HG03060 (cell line): ENCODE data around the gene FADD.
"Not testable (repeated sequence)": the region's sequence is repeated elsewhere in the genome, so short reads cannot be mapped to it uniquely, and the experiment has no call there.

Experiments used
- ATAC-seq: cut with Tn5 transposase; IDR thresholded peaks from one replicate; pipeline ENCODE4 v1.9.1; 2021; ENCODE audit warnings: low read depth, moderate number of reproducible peaks; ENCODE audit not compliant: unreplicated experiment

The FADD gene

GRCh38 chr11:70203751-70204465 is 812 bp downstream of the FADD start:
- no peak for ATAC-seq

DNA sequence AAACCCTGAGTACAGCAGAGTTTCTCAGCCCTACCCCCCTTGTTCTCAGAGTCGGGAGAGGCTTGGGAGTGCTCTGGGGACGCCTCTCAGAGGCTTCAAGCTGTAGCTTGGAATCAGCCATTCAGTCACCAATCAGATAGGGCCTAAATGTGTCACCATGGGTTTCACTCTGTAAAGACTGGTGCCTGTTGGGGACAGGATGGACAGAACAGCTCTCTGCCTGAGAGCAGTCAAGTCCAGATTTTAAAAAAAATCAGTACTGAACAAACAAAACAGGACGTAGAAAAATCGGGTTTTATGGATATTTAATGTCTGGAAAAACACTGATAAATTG is 1.3 kb downstream of the FADD start:
- ATAC-seq: no peak

GRCh38 chr11:70205049-70205725 is 2.1 kb downstream of the FADD start:
- ATAC-seq: no peak

DNA sequence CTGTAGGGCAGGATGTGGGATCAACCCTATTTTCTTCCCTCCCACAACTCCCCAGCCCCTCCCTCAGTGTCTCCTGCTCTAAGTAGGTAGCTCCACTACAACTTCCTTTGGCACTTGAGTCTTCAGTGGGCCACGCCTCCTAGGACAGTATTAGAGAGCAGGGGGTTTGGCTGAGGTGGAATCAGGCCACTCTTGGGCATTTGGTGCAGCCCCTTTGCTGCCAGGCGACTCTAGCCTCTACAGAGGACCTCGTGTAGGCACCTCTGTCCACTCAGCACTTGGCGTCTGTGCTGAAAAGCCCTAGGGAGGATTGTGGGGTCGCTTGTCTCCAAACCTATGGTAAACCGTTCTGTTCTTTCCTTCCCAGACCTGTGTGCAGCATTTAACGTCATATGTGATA is 2.7 kb downstream of the FADD start:
- no peak for ATAC-seq

DNA sequence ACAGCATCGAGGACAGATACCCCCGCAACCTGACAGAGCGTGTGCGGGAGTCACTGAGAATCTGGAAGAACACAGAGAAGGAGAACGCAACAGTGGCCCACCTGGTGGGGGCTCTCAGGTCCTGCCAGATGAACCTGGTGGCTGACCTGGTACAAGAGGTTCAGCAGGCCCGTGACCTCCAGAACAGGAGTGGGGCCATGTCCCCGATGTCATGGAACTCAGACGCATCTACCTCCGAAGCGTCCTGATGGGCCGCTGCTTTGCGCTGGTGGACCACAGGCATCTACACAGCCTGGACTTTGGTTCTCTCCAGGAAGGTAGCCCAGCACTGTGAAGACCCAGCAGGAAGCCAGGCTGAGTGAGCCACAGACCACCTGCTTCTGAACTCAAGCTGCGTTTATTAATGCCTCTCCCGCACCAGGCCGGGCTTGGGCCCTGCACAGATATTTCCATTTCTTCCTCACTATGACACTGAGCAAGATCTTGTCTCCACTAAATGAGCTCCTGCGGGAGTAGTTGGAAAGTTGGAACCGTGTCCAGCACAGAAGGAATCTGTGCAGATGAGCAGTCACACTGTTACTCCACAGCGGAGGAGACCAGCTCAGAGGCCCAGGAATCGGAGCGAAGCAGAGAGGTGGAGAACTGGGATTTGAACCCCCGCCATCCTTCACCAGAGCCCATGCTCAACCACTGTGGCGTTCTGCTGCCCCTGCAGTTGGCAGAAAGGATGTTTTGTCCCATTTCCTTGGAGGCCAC is 3.3 kb downstream of the FADD start:
- no peak for ATAC-seq

- no peak for ATAC-seq
These were observed 3.9 kb downstream of the FADD start for GRCh38 chr11:70206982-70207376.

GRCh38 chr11:70207531-70208131 is 4.5 kb downstream of the FADD start:
- ATAC-seq: no peak

- ATAC-seq: no peak
These were observed 6.4 kb downstream of the FADD start for GRCh38 chr11:70209391-70209912.

- no peak for ATAC-seq
These were observed 7.0 kb downstream of the FADD start for GRCh38 chr11:70210051-70210501.

GRCh38 chr11:70210530-70210929 is 7.4 kb downstream of the FADD start:
- no peak for ATAC-seq

- no peak for ATAC-seq
These were observed 9.2 kb downstream of the FADD start for GRCh38 chr11:70212227-70212811.

DNA sequence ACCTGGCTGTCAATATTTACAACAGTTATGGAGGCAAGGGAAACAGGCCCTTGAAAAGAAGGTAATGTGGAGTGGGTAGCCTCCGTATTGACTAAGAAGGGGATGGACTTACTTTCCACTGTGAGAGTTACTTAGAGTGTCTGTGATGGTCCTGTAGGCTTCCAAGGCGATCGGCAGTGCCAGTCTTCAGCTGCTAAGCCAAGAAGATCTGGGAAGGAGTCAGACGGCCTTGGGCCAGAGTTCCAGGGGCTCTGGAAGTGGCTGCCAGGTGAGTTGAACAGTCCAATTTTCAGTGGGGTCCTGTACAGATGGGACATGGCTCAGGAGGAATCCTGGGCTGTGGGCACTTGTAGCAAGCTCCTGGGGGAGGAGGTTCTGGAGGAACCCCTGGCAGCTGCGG is 14.3 kb downstream of the FADD start:
- not testable (repeated sequence) for ATAC-seq

- ATAC-seq: not testable (repeated sequence)
These were observed 15.0 kb downstream of the FADD start for GRCh38 chr11:70218076-70218475.

GRCh38 chr11:70220136-70220535 is 17.0 kb downstream of the FADD start:
- ATAC-seq: no peak

DNA sequence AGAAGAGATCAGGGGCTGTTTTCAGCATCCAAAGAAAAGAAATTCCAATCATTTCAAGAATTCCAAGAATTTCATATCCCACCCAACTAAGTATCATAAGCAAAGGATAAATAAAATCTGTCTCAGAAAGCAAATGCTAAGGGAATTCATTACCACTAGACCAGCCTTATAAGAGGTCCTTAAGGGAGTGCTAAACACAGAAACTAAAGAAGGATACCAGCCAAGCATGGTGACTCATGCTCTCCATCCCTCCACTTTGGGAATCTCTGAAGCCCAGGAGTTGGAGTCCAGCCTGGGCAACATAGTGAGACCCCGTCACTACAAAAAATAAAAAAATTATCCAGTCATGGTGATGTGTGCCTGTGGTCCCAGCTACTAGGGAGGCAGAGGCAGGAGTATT is 17.8 kb downstream of the FADD start:
- ATAC-seq: no peak

DNA sequence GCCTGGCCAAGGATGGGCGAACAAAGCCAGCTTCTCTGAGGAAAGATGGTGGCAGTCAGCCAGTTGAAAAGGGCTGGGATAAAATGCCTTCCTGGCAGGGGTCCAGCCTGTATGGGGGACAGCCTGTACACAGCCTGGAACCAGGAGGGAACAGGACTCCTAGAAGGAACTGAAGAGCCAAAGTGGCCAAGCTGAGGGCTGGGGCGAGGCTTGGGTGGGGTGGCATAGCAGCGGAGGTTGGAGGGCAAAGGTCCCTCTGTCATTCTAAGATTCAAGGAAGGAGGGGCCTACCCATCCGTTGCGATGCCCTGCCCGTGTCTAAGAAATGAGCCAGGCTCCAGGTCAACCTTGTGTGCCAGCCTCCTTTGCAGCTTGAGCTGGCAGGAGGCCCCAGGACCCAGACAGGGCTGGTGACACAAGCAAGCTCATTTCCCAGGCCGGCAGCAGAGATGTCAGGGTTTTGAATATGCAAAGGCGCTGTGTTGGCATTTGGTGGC is 22.6 kb downstream of the FADD start:
- no peak for ATAC-seq

DNA sequence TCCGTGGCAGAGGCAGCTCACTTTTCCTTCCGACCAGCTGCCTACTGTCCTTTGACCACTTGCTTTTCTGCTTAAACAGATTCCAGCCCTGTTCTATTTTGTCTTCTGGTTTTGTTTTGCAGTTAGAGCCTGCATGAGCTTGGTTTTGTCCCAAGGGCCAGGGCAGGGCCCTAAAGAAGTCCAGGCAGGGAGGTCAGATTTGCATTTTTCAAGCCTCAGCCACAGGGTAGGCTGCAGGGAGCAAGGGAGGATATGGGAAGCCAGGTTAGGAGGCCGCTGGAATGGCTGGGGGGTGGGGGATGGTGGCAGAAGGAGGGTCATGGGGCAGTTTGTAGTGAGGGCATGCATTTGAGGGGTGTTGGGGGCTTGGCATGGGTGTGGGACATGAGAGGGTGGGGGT is 23.1 kb downstream of the FADD start:
- ATAC-seq: no peak

GRCh38 chr11:70226967-70227366 is 23.9 kb downstream of the FADD start:
- ATAC-seq: no peak

- no peak for ATAC-seq
These were observed 26.6 kb downstream of the FADD start for GRCh38 chr11:70229737-70230136.

DNA sequence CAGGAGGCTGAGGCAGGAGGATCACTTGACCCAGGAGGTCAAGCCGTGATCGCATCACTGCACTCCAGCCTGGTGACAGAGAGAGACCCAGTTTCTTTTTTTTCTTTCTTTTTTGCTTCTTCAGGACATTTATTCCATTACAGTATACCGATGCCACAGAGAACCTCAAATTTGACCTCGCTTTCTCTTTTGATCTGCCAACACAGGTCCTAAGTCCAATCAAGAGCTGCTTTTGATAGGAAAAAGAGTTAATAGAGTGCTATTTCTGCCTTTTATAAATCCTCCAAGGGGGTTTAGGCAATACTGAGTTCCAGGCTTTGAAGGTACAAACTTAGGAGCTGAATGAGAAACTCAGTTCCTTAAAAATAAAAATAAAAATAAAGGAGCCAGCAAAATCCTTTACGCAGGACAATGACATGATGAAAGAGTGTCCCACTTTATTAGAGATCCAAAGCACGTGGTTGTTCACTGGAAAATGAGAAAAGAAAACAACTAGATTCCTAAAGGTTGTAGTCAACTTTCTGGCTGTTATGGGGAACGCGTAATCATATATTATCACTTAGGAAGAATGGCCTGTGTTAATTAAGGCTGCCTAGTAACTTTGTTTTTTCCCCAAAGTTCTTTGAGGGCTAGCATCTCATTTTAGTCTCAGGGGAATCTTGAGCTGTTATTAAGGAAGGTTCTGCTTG is 27.2 kb downstream of the FADD start:
- no peak for ATAC-seq
